H54 (cell line): ENCODE results near the gene HPN.

Source experiments
- DNase-seq: peaks from one replicate; pipeline ENCODE4 v3.0.0; 2011; ENCODE audit warnings: low spot score, mixed read lengths; ENCODE audit not compliant: insufficient read length
- FAIRE-seq: peaks from 3 replicates; lab custom pipeline; 2011; peaks lifted over from hg19 to GRCh38; lab: Jason Lieb, UNC
- POLR2A ChIP-seq: IDR thresholded peaks from 2 replicates; pipeline ENCODE4 v1.6.1; 2011; ENCODE audit warnings: low read depth, mild to moderate bottlenecking, low read length

The HPN gene

GRCh38 chr19:35104361-35104760 lies 62.8 kb downstream of the HPN start:
- DNase-seq (no peak), FAIRE-seq (no peak)
- TF ChIP-seq POLR2A: no peak

GRCh38 chr19:35105047-35105410 lies 63.5 kb downstream of the HPN start:
- FAIRE-seq (no peak), DNase-seq (no peak)
- no peak for TF ChIP-seq POLR2A

- DNase-seq (no peak), FAIRE-seq (no peak)
- no peak for TF ChIP-seq POLR2A
Observed at GRCh38 chr19:35105411-35106290, 64.1 kb downstream of the HPN start.

- DNase-seq: no peak
- TF ChIP-seq POLR2A: no peak
- no peak for FAIRE-seq
Observed at GRCh38 chr19:35106291-35106583, 64.7 kb downstream of the HPN start.

GRCh38 chr19:35106898-35107541 lies 65.5 kb downstream of the HPN start:
- DNase-seq: no peak
- no peak for FAIRE-seq
- no peak for TF ChIP-seq POLR2A

GRCh38 chr19:35107545-35107944 lies 66.0 kb downstream of the HPN start:
- DNase-seq (peak; percentile 88), FAIRE-seq (peak; percentile 36)
- TF ChIP-seq POLR2A: no peak

GRCh38 chr19:35108730-35109129 lies 67.2 kb downstream of the HPN start:
- FAIRE-seq (no peak), DNase-seq (no peak)
- TF ChIP-seq POLR2A: no peak

GRCh38 chr19:35109395-35110112 lies 68.0 kb downstream of the HPN start:
- DNase-seq: peak; percentile 82
- no peak for FAIRE-seq
- no peak for TF ChIP-seq POLR2A

GRCh38 chr19:35110974-35111373 lies 69.5 kb downstream of the HPN start:
- FAIRE-seq: no peak
- no peak for TF ChIP-seq POLR2A
- no peak for DNase-seq

GRCh38 chr19:35112995-35113688 lies 71.6 kb downstream of the HPN start:
- DNase-seq (no peak), FAIRE-seq (no peak)
- TF ChIP-seq POLR2A: no peak

- DNase-seq: peak; percentile 85
- TF ChIP-seq POLR2A: no peak
- FAIRE-seq: no peak
Observed at GRCh38 chr19:35114353-35115176, 73.0 kb downstream of the HPN start.

- FAIRE-seq: no peak
- DNase-seq: no peak
- TF ChIP-seq POLR2A: no peak
Observed at GRCh38 chr19:35115177-35115951, 73.8 kb downstream of the HPN start, which contains the start of gene FXYD3. FXYD3 (plus strand) TSS chr19:35115823; CDS start chr19:35119377, 3,554 bp downstream.
